PC-9 (cell line): ENCODE results near the gene KCNN3. TPM values are rescaled to one million over a fixed set of nuclear protein-coding genes. Genes with fewer than 3 reads are reported as not detected.
A peak's percentile ranks its signal among the peaks of the same experiment; 100 is the strongest.

Experiments
- BruUV-seq: library from RNA; stranded (reverse); fragments of 400-500 nt; replicated peaks from 2 replicates; lab custom pipeline; 2021; lab: Mats Ljungman, UMichigan
- CTCF ChIA-PET: fragments of 300-600 bp; sonication (Branson Sonifier 250); formaldehyde crosslinking; loops from one replicate; lab custom pipeline; 2022; ENCODE audit warnings: antibody characterized with exemption; lab: Charles Lee
- POLR2A ChIA-PET: fragments of 300-600 bp; sonication (Branson Sonifier 250); formaldehyde crosslinking; loops from one replicate; lab custom pipeline; 2022; ENCODE audit warnings: antibody characterized with exemption; ENCODE audit not compliant: unreplicated experiment; lab: Charles Lee
- DNase-seq, 2 experiments: peaks; one replicate each; pipeline versions ENCODE4 v3.0.0 to v3.0.0-alpha.2; 2015 to 2022; ENCODE audit warnings: mixed read lengths in 1 of 2
- H2AFZ ChIP-seq: fragments of 200-600 bp; sonication (generic); 2 replicates; pipeline ENCODE4 v1.8.1; 2017; ENCODE audit warnings: antibody characterized with exemption
- H3F3A ChIP-seq: fragments of 200-600 bp; sonication (generic); 2 replicates; pipeline ENCODE4 v1.8.1; 2017; ENCODE audit warnings: antibody characterized with exemption, mild to moderate bottlenecking, low read depth; ENCODE audit not compliant: insufficient read depth
- H3K27ac ChIP-seq: fragments of 200-600 bp; sonication (generic); 2 replicates; pipeline ENCODE4 v1.6.1; 2016; ENCODE audit warnings: mixed run types
- H3K27me3 ChIP-seq: fragments of 200-600 bp; sonication (generic); 2 replicates; pipeline ENCODE4 v1.6.1; 2016; ENCODE audit warnings: low read depth, mixed run types; ENCODE audit not compliant: insufficient read depth
- H3K36me3 ChIP-seq: fragments of 200-600 bp; sonication (generic); 2 replicates; pipeline ENCODE4 v1.6.1; 2016; ENCODE audit warnings: low read depth, mixed run types
- H3K4me1 ChIP-seq: fragments of 200-600 bp; sonication (generic); replicated peaks from 2 replicates; pipeline ENCODE4 v1.6.1; 2016; ENCODE audit warnings: mixed run types; ENCODE audit not compliant: insufficient read depth
- H3K4me2 ChIP-seq: fragments of 200-600 bp; sonication (generic); 2 replicates; pipeline ENCODE4 v1.6.1; 2017; ENCODE audit warnings: mixed run types
- H3K4me3 ChIP-seq: fragments of 200-600 bp; sonication (generic); 2 replicates; pipeline ENCODE4 v1.6.1; 2016; ENCODE audit warnings: mixed run types
- H3K79me2 ChIP-seq: fragments of 200-600 bp; sonication (generic); 2 replicates; pipeline ENCODE4 v1.6.1; 2017; ENCODE audit warnings: low read depth, mixed run types
- H3K9me2 ChIP-seq: fragments of 200-600 bp; sonication (generic); 2 replicates; pipeline ENCODE4 v1.8.1; 2017; ENCODE audit warnings: mild to moderate bottlenecking; ENCODE audit not compliant: insufficient read depth
- H3K9me3 ChIP-seq: fragments of 200-600 bp; sonication (generic); 2 replicates; pipeline ENCODE4 v1.8.1; 2016; ENCODE audit warnings: low read depth; ENCODE audit not compliant: insufficient read depth
- H4K20me1 ChIP-seq: fragments of 200-600 bp; sonication (generic); 2 replicates; pipeline ENCODE4 v1.8.1; 2017; ENCODE audit not compliant: insufficient read depth
- CTCF ChIP-seq: fragments of 200-600 bp; sonication (generic); conservative IDR thresholded peaks from 2 replicates; pipeline ENCODE4 v1.6.1; 2017; ENCODE audit warnings: mixed run types, antibody characterized with exemption, mild to moderate bottlenecking, moderate library complexity
- EZH2 ChIP-seq: fragments of 200-600 bp; sonication (generic); IDR thresholded peaks from 2 replicates; pipeline ENCODE4 v1.8.0; 2017; ENCODE audit warnings: antibody characterized with exemption, low read depth
- intact Hi-C: fragments of 100-400 bp; cut with micrococcal nuclease; formaldehyde crosslinking; loops from one replicate; pipeline ENCODE4 v1.10.0; 2022; ENCODE audit not compliant: unreplicated experiment
- total RNA-seq: library from RNA; stranded (reverse); gene quantifications from 2 replicates; pipeline ENCODE4 v1.2.3, GENCODE V29; 2021

KCNN3 gene
- total RNA-seq, 1 experiment from 2014 or later = 1.1 TPM

GRCh38 chr1:154878371-154879037, 8.4 kb upstream of the KCNN3 start:
- Histone ChIP-seq H3K4me1 (peaks cover 13% of the 10 kb centered on the region), H3K27ac (no peak overlapping the region), H3K79me2 (no peaks in the 10 kb centered on the region), H3K4me3 (no peak overlapping the region), H2AFZ (no peak overlapping the region), H3K9me2 (no peaks in the 10 kb centered on the region), H3K36me3 (no peaks in the 10 kb centered on the region), H3K4me2 (no peak overlapping the region), H3K27me3 (peaks cover 59% of the 10 kb centered on the region; the same call in 1 of the 2 replicates), H3K9me3 (no peaks in the 10 kb centered on the region), H3F3A (no peaks in the 10 kb centered on the region), H4K20me1 (no peaks in the 10 kb centered on the region)
- POLR2A ChIA-PET = interaction anchor here (0.6 kb wide), 1 partner anchor 58 kb away, joined by 3 read pairs; no protein-coding TSS in a partner anchor
- CTCF ChIA-PET = interaction anchor here (0.7 to 1.9 kb wide), 4 partner anchors 172 to 320 kb away, joined by 3 to 11 read pairs (median 8); partner anchors contain the start of genes ADAM15 and UBE2Q1
- no TSS peak for BruUV-seq
- intact Hi-C loops = loop anchor here (1.0 to 10.0 kb wide), 4 partner anchors 121 to 394 kb away; no protein-coding TSS in a partner anchor
- DNase-seq = peak in 1 of 2 experiments; percentile 75
- TF ChIP-seq EZH2 (no peak), CTCF (peak; percentile 89)

- Histone ChIP-seq H2AFZ (no peak overlapping the region), H3K27ac (no peak overlapping the region), H3K27me3 (peaks cover 53% of the 10 kb centered on the region; the same call in 1 of the 2 replicates), H3K4me1 (peaks cover 13% of the 10 kb centered on the region), H3K4me2 (peak overlapping the region; percentile 14), H3F3A (no peaks in the 10 kb centered on the region), H3K79me2 (no peaks in the 10 kb centered on the region), H3K4me3 (no peak overlapping the region), H3K36me3 (no peaks in the 10 kb centered on the region), H4K20me1 (no peaks in the 10 kb centered on the region), H3K9me2 (no peaks in the 10 kb centered on the region), H3K9me3 (no peaks in the 10 kb centered on the region)
- POLR2A ChIA-PET = no interaction called here
- BruUV-seq = no TSS peak
- DNase-seq = peak in 1 of 2 experiments; percentile 62
- intact Hi-C loops = loop anchor here (5.0 to 10.0 kb wide), 2 partner anchors 120 to 393 kb away; no protein-coding TSS in a partner anchor
- CTCF ChIA-PET = interaction anchor here (0.6 to 1.9 kb wide), 3 partner anchors 133 to 462 kb away, joined by 3 to 11 read pairs (median 5); no protein-coding TSS in a partner anchor
- TF ChIP-seq EZH2 (no peak), CTCF (no peak)
These were observed 7.4 kb upstream of the KCNN3 start for GRCh38 chr1:154877370-154877974.

DNA sequence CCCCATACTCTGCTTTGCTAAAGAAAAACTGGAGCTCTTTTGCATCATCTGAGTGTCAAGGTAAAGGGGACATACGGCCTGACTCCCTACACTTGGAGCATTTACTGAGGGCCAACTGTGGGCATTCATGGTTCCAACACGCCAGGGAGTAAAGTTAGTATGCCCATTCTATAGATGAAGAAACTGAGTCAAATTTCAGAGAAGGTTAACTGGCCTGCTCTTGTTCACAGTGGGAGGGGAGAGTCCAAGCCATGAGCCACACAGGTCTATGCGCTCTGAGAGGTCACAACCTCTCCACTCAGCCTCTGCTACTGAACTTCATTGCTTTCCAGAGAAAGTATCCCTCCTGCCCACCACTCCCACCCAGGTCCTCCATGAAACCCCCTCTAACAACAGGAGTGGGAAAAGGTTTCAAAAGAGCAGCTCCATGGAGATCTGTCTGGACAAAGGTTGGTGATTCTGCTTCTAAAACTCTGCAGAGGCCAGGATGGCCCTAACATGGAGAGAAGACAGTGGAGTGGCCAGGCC, 6.8 kb upstream of the KCNN3 start:
- H3K9me2 ChIP-seq = no peaks in the 10 kb centered on the region
- no peaks in the 10 kb centered on the region for H3K79me2 ChIP-seq
- no peak overlapping the region for H2AFZ ChIP-seq
- peaks cover 47% of the 10 kb centered on the region; the same call in 1 of the 2 replicates for H3K27me3 ChIP-seq
- H3K36me3 ChIP-seq = no peaks in the 10 kb centered on the region
- no peaks in the 10 kb centered on the region for H3F3A ChIP-seq
- H3K4me1 ChIP-seq = peaks cover 13% of the 10 kb centered on the region
- intact Hi-C loops = loop anchor here (5.0 to 10.0 kb wide), 2 partner anchors 120 to 392 kb away; no protein-coding TSS in a partner anchor
- no TSS peak for BruUV-seq
- peak overlapping the region; percentile 14 for H3K4me2 ChIP-seq
- TF ChIP-seq CTCF (no peak), EZH2 (no peak)
- CTCF ChIA-PET = interaction anchor here (0.6 kb wide), 1 partner anchor 462 kb away, joined by 5 read pairs; no protein-coding TSS in a partner anchor
- no peaks in the 10 kb centered on the region for H3K9me3 ChIP-seq
- no peak overlapping the region for H3K4me3 ChIP-seq
- POLR2A ChIA-PET = no interaction called here
- DNase-seq = no peak
- H4K20me1 ChIP-seq = no peaks in the 10 kb centered on the region
- no peak overlapping the region for H3K27ac ChIP-seq
